Activated CD4-positive, alpha-beta T cell treated with anti-CD3 and anti-CD28 coated beads, Interleukin-2, amount 50 U/mL, for 4 hours (primary cell): Measurements from ENCODE around the gene PHLDB1.
"Not testable (repeated sequence)": the region's sequence is repeated elsewhere in the genome, so short reads cannot be mapped to it uniquely, and the experiment has no call there.

ENCODE experiments used
- DNase-seq, 2 experiments: peaks; one replicate each; pipeline ENCODE4 v3.0.0-alpha.2; 2020

PHLDB1 gene

GRCh38 chr11:118607401-118608359 lies at the start of gene PHLDB1:
TSS of gene PHLDB1 (plus strand) at chr11:118607615. CDS start at chr11:118613837, 6,222 bp downstream.
- peak; percentile 46 to 58 for DNase-seq

GRCh38 chr11:118560806-118561205 lies 46.6 kb upstream of the PHLDB1 start:
- no peak for DNase-seq

- no peak for DNase-seq
Observed at GRCh38 chr11:118565051-118565450, 42.4 kb upstream of the PHLDB1 start.

- DNase-seq = no peak
Observed at GRCh38 chr11:118569670-118570069, 37.7 kb upstream of the PHLDB1 start.

GRCh38 chr11:118570787-118571186 lies 36.6 kb upstream of the PHLDB1 start:
- DNase-seq = no peak

- peak in 1 of 2 experiments; percentile 6 for DNase-seq
Observed at GRCh38 chr11:118571701-118572060, 35.7 kb upstream of the PHLDB1 start.

- peak; percentile 67 to 70 for DNase-seq
Observed at GRCh38 chr11:118572061-118572980, 35.1 kb upstream of the PHLDB1 start, which contains the start of gene ARCN1. TSS of gene ARCN1 (plus strand) at chr11:118572409. CDS start at chr11:118572548, 139 bp downstream.

- DNase-seq = peak; percentile 2 to 18
Observed at GRCh38 chr11:118572981-118573550, 34.3 kb upstream of the PHLDB1 start.

- no peak for DNase-seq
Observed at GRCh38 chr11:118574636-118575035, 32.8 kb upstream of the PHLDB1 start.

- DNase-seq = not testable (repeated sequence)
Observed at GRCh38 chr11:118577995-118578394, 29.4 kb upstream of the PHLDB1 start.

- no peak for DNase-seq
Observed at GRCh38 chr11:118581057-118581456, 26.4 kb upstream of the PHLDB1 start.

GRCh38 chr11:118587952-118588351 lies 19.5 kb upstream of the PHLDB1 start:
- no peak for DNase-seq

- DNase-seq = no peak
Observed at GRCh38 chr11:118592616-118593367, 14.6 kb upstream of the PHLDB1 start.

GRCh38 chr11:118594984-118595383 lies 12.4 kb upstream of the PHLDB1 start:
- not testable (repeated sequence) for DNase-seq

- DNase-seq = no peak
Observed at GRCh38 chr11:118596224-118597146, 10.9 kb upstream of the PHLDB1 start.

GRCh38 chr11:118597556-118597955 lies 9.9 kb upstream of the PHLDB1 start:
- no peak for DNase-seq

- DNase-seq = no peak
Observed at GRCh38 chr11:118602331-118602730, 5.1 kb upstream of the PHLDB1 start.

GRCh38 chr11:118603709-118604108 lies 3.7 kb upstream of the PHLDB1 start:
- DNase-seq = not testable (repeated sequence)

- DNase-seq = no peak
Observed at GRCh38 chr11:118604566-118604965, 2.8 kb upstream of the PHLDB1 start.

GRCh38 chr11:118605116-118605867 lies 2.1 kb upstream of the PHLDB1 start:
- no peak for DNase-seq
